GM12892 (cell line): ENCODE measurements around the gene KIDINS220.
A peak's percentile ranks its signal among the peaks of the same experiment; 100 is the strongest.

Experiments used
- DNase-seq: peaks from one replicate; pipeline ENCODE4 v3.0.0; 2011; ENCODE audit not compliant: insufficient read length
- FAIRE-seq: peaks from 2 replicates; lab custom pipeline; 2011; peaks lifted over from hg19 to GRCh38; lab: Jason Lieb, UNC
- POLR2A ChIP-seq: IDR thresholded peaks from 2 replicates; pipeline ENCODE4 v1.6.1; 2011; ENCODE audit warnings: low read depth, low read length, control low read depth
- POLR2AphosphoS5 ChIP-seq: IDR thresholded peaks from 2 replicates; pipeline ENCODE4 v1.6.1; 2011; ENCODE audit warnings: low read depth, low read length, control low read depth
- TAF1 ChIP-seq: IDR thresholded peaks from 2 replicates; pipeline ENCODE4 v1.6.1; 2011; ENCODE audit warnings: low read depth, mild to moderate bottlenecking, control low read depth, low read length, borderline replicate concordance

KIDINS220 gene

DNA sequence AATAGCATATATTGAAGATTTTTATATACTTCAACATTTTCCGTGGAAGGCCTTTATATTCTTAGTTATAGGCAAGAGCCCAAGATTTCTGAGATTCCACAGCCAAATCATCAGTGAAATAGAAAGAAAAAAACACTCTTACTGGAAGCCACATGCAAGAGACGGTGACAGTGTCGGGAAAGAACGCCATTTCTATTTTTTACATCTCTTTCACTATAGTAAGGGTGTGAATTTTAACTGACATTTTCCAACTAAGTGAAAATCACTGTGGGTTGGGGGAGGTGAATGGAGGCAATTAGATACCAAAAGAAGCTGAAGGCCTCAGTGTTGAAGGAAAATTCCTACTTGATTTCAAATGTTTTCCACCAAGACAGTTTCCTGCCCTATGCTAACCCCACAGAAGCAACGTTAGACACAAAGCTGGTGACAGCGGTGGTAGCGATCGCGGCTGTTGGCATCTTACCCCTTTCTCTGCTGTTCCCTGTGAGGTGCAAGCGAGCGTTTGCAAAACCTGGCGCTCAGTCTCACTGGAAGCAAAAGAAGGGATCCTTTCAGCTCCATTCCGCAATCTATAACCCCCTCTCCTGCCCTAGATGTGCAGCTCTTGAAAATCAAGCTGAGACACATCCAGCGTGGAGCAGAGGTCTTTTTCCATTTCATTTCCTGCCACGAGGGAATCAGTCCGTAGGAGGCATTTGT is 135.6 kb downstream of the KIDINS220 start:
- DNase-seq: no peak
- TF ChIP-seq TAF1: no peak
- TF ChIP-seq POLR2A: no peak
- no peak for TF ChIP-seq POLR2AphosphoS5
- FAIRE-seq: no peak

DNA sequence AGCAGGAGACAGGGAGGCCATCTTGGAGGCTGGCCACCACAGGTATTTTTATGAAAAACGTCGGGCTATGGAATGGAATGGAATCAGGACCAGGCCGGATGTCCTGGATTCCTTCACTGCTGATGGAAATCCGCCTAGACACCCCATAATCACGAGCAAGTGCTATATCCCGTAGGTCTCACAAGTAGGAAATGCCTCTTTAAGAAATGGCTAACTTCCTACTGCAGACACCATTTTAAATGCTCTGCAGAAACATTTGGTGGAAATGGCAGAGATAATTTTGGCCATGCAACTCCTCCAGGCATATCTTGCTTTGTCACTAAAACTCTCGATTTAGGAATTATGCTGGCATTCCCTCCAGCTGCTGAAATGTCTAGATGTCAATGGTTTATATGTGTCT is 137.6 kb downstream of the KIDINS220 start:
- FAIRE-seq: no peak
- no peak for TF ChIP-seq POLR2AphosphoS5
- no peak for TF ChIP-seq TAF1
- no peak for TF ChIP-seq POLR2A

DNA sequence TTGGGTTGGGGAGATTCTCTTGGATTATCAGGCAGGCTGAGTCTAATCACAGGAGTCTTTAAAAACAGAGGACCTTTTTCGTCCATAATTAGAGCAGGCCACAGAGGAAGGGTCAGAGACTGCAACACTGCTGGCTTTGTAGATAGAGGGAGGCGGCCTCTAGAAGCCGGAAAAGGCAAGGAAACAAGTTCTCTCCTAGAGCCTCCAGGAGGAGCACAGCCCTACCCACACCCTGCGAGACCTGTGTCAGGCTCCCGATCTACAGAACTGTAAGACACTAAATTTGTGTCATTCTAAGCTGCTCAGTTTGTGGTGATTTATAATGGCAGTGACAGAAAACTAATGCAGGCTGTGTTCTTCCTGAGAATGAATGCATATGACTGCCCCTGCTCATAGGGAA is 140.2 kb downstream of the KIDINS220 start:
- TF ChIP-seq POLR2AphosphoS5 (no peak), TAF1 (no peak), POLR2A (no peak)
- DNase-seq (no peak), FAIRE-seq (no peak)

More for the DNA sequence above, 137.6 kb downstream of the KIDINS220 start:
- DNase-seq: no peak

DNA sequence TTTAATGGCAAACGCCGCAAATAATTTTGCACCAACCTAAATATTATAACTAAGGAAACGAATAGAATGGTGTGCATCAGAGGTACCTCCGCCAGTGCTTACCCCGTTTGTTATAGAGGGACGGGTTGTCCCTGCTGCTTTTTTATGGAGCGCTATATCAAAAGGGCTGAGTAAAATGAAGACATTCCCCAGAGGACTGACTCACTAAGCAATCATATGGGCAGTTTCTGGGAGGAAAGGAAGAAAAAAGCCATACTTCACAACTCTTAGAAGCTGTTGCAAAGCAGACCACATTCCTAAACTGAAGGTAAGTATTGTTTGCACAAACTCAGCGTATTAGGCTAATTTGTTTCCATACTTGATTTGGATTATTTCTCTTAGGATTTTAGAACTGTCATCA is 142.7 kb downstream of the KIDINS220 start:
- FAIRE-seq (no peak), DNase-seq (no peak)
- no peak for TF ChIP-seq TAF1
- TF ChIP-seq POLR2A: no peak

DNA sequence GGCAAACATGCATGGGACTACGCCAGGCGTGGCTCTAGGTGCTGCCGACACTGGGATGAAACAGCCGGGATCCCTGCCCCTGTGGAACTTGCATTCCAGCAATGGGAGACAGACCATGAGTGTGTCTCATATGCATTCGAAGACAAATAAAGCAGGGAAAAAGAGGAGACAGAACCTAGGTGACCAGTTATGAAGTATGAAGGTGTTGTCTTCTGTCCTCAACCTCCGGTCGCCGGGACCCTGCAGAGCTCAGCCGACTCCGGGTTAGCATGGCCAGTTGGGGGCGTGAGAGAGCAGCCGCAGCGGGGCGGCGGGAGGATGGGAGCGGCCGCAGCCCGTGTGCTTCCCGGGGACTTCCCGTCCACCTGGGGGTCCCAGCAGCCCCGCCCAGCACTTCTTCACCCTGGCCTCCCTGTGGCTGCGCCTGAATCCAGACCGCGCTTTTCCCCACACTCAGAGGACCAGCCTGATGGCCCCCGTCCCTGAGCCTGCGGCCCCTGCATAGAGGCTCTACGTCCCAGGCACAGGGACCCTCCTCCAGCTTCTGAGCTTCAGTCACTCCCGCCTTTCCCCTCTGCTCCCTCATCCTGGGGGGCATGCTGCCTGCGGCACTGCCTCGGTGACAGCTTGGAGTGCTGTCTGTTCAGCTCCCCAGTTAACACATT is 144.1 kb downstream of the KIDINS220 start:
- no peak for TF ChIP-seq TAF1
- no peak for TF ChIP-seq POLR2A
- TF ChIP-seq POLR2AphosphoS5: no peak
- DNase-seq (no peak), FAIRE-seq (no peak)

DNA sequence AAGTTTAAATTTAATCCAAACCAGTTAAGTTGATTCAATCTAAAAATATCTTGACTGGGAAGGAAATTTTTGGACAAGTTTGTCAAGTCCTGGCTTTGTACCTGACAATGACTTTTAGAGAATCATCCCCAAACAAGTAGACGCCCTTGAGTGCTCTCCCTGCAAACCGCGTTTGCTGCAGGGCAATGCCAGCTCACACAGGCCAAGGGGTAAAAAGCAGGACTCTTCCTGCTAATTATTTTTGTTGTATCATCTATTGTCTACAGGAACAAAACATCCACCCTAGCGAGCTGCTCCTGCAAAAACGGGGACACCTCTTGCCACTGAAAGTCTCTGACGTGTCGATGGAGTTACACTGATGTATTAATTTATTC is 144.6 kb downstream of the KIDINS220 start:
- DNase-seq (no peak), FAIRE-seq (no peak)
- TF ChIP-seq POLR2A: no peak
- TF ChIP-seq POLR2AphosphoS5: no peak
- no peak for TF ChIP-seq TAF1

DNA sequence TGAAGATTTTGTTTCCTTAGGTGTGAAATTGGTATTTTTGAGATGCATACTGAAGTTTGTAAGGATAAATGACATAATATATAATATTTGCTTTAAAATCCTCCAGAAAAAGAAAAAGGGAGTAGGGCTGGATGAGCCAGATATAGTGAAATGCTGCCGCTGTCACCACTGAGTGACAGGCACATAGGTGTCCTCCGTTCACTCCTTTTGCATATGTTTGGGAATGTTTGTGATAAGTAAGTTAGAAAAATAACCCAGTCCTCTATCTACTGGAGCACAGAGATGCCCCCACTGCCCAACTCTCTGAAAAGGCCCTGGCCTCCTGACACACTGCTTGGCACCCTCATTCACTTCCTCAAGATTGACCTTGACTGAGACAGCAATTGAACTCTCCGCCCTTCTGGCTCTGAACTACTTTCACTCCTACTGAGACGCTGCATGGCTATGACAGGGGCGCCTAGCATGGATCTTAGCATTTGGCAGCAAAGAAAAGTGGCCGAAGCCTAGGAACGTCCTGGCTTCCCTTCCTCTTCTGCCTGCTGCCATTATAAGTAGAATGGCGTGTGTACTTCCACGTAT is 145.5 kb downstream of the KIDINS220 start:
- DNase-seq (no peak), FAIRE-seq (no peak)
- TF ChIP-seq POLR2AphosphoS5 (no peak), TAF1 (no peak), POLR2A (no peak)

DNA sequence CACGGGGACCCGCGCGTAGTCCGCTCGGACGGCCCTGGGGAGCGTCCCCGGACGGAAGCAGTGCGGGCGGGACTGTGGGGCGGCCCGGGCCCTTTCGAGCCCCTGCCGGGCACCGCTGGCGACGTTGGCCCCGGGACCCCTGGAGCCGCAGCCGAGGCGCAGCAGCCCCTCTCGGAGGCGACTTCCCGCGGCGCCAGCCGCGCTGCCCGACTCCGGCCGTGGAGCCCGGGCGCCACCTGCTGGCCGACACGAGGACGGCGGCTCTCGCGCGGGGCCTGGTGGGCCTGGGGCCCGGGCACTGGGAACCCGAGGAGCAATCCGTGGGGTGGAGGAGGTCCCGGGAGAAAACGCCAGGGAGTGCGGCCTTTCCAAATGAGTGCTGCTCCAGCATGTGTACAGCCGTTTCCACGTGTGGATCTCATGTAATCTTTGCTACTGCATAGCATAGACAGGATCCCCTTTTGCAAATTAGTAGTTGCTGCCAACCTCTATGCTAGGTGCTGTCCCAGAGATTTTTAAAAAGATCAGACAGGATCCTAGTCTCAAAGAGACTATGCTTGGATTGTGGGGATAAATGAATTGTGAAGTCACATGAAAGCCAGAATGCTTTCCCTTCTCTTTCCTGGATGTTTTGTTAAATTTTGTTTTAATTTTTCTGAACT is 151.6 kb downstream of the KIDINS220 start:
- FAIRE-seq: peak; percentile 57
- peak; percentile 65 for DNase-seq
- TF ChIP-seq TAF1 (no peak), POLR2AphosphoS5 (no peak), POLR2A (no peak)

DNA sequence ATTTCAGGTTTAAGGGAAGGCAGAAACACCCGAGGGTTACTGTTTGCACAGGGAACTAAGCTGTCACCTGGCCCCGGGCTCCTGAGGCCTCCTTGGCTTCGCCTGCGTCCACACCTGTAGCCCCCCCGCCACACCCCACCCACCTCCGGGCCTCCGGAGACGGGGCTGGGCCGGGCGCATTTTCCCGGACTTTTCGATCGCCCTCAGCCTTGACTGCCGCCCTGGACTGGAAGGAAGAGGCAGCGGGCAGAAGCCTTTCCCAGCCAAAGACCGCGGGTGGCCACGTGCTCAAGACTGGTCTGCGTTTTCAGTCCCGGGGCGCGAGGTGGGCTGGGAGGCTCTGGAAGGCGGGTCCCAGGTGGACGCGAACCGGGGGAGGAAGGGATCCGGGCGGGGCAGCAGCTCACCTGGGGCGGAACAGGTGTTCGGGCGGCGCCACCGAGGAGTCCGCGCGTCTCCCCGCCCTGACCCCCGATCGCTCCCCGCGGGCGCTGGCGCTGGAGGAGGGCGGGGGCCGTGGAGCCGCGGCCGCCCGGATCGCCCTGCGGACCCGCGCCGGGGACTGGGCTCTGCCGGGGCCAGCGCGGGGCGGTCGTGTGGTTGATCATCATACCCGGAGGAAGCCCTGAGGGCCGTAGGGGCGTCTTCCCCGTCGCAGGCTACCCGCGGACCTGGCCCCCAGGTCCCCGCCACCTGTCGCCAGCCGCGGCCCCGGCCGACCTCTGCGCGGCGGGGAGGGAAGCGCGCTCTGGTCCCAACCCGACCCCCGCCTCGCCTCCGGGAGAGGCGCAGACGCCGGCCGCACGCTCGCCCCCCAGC is 152.3 kb downstream of the KIDINS220 start:
- TF ChIP-seq POLR2AphosphoS5 (no peak), TAF1 (no peak), POLR2A (0 out of 2 replicates have a peak, but pooled peaks have one; percentile 50)
- DNase-seq: no peak
- FAIRE-seq: no peak

DNA sequence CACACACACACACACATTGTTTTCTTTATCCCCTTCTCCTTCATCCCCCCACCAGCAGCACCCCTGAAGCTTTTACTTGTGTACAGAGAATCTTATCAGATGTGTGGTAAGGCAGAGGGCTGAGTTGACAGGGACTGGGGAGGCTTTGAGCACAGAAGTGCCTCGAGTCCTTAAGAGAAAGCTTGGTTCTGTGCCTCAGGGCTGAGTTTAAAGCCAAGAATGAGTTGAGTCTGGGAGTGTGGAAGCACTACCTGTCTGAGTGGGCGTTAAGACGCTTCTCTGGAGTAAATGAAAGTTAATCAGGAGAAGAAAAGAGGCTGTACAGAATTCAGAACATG is 152.9 kb downstream of the KIDINS220 start:
- DNase-seq (no peak), FAIRE-seq (no peak)
- TF ChIP-seq TAF1 (no peak), POLR2A (no peak), POLR2AphosphoS5 (no peak)
